Parietal lobe (tissue), 2 donors: Measurements from ENCODE around the gene CASP8. TPM values are rescaled to one million over a fixed set of nuclear protein-coding genes. Genes with fewer than 3 reads are reported as not detected.

Experiments
- small RNA-seq: library from RNA; depleted of rRNA; stranded (forward); fragments of <200 nt; gene quantifications from one replicate; pipeline ENCODE3, GENCODE V24; 2014; ENCODE audit warnings: low replicate concordance
- total RNA-seq: library from RNA; depleted of rRNA; stranded (reverse); fragments of >200 nt; gene quantifications from one replicate; pipeline ENCODE4 v1.2.3, GENCODE V29; 2014

Gene CASP8
- 0.63 TPM for total RNA-seq

GRCh38 chr2:201260302-201260800 is at the start of gene CASP8:
Gene CASP8 (plus strand): TSS chr2:201260536. CDS start chr2:201266487, 5,951 bp downstream.

Small RNA genes lying within 50 kb of the gene (small RNA-seq; reads per million reads assigned to genes)
- not detected for gene MTND4LP13

Other genes with a start within 250 kb of the CASP8 start
- 68.5 TPM for gene HYCC2, start 188.9 kb upstream of the CASP8 start, total RNA-seq
- gene NDUFB3, start 188.5 kb upstream of the CASP8 start, total RNA-seq: 23.2 TPM
- gene CFLAR, start 144.4 kb upstream of the CASP8 start, total RNA-seq: 52.0 TPM
- 2.2 TPM for gene CASP10, start 77.4 kb upstream of the CASP8 start, total RNA-seq
- gene FLACC1, start 96.8 kb downstream of the CASP8 start, total RNA-seq: 2.5 TPM
- gene TRAK2, start 190.9 kb downstream of the CASP8 start, total RNA-seq: 51.6 TPM
- 74.2 TPM for gene STRADB, start 191.2 kb downstream of the CASP8 start, total RNA-seq